ENCODE results near the gene HSFX2. TPM values are rescaled to one million over a fixed set of nuclear protein-coding genes. Genes with fewer than 3 reads are reported as not detected.
"Not testable (repeated sequence)": the region's sequence is repeated elsewhere in the genome, so short reads cannot be mapped to it uniquely, and the experiment has no call there.

The HSFX2 gene
- total and polyA plus RNA-seq, 4 donors = 0.31 to 0.61 (median 0.41) TPM; not detected in 1

DNA sequence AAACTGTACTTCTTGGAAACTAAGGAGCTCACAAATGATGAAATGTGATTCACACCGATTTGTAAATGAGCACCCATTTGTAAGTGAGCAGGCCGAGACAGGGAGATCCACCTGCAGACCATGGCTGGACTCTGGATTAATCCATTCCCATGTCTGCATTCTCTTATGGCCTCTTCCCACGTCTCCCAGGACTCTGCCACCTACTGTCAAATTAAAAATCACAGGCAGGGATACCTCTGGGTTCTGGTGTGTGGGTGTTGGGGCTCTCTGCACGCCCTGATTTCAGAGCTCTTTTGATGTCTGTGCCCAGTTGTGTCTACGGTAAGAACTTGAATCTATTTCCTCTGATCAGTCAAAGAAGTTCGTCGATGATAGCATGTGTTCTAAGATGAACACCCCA, 4.1 kb downstream of the HSFX2 start:
- not testable (repeated sequence) for H3K27me3 ChIP-seq (ENCODE audit: control insufficient read depth in 3 of 3, insufficient read depth in 3 of 3, low read length in 2 of 3); H3K9me3 ChIP-seq (ENCODE audit: control insufficient read depth in 4 of 4, insufficient read depth in 3 of 4, low read length in 3 of 4); H3K27ac ChIP-seq (ENCODE audit: low read depth in 1 of 2, low read length in 1 of 2); DNase-seq; H3K4me1 ChIP-seq (ENCODE audit: control insufficient read depth in 5 of 5, insufficient read depth in 5 of 5, low read length in 5 of 5); H3K4me3 ChIP-seq; H3K36me3 ChIP-seq (ENCODE audit: control insufficient read depth in 4 of 4, insufficient read depth in 4 of 4, low read length in 4 of 4); ATAC-seq (ENCODE audit: insufficient read depth, low FRiP score); H3K9ac ChIP-seq (ENCODE audit: insufficient read depth in 1 of 2, low read length in 2 of 2)
- no CpG with 5 or more reads among the region's 7 CpGs for WGBS, 2 donors

DNA sequence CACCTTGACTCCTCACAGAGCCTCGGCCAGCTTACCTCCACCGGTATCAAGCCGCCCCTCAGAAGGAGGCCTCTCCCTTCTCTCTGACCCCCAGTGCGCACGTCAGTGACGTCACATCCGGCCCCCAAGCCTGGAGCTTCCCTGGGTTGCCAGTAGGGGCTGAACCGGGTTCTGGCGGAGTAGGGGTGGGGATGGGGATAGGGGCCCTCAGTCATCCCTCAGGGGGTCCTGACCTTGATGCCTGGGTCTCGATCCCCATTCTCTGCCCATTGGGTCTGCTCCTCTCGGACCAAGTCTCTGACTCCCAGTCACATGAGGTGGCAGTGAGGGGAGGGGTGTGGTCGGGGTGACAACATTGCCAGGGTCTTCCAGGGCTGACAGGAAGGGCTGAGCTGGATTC, 7.8 kb downstream of the HSFX2 start, which contains the start of gene MAGEA9B:
TSS of gene MAGEA9B (minus strand) at position 101 of the 400 bp plus-strand sequence. CDS start 4,280 bp downstream, outside the sequence.
- H3K9me3 ChIP-seq (ENCODE audit: control insufficient read depth in 4 of 4, insufficient read depth in 3 of 4, low read length in 3 of 4); H3K36me3 ChIP-seq (ENCODE audit: control insufficient read depth in 4 of 4, insufficient read depth in 4 of 4, low read length in 4 of 4); H3K9ac ChIP-seq (ENCODE audit: insufficient read depth in 1 of 2, low read length in 2 of 2); DNase-seq; H3K27me3 ChIP-seq (ENCODE audit: control insufficient read depth in 3 of 3, insufficient read depth in 3 of 3, low read length in 2 of 3); H3K27ac ChIP-seq (ENCODE audit: low read depth in 1 of 2, low read length in 1 of 2); H3K4me3 ChIP-seq; H3K4me1 ChIP-seq (ENCODE audit: control insufficient read depth in 5 of 5, insufficient read depth in 5 of 5, low read length in 5 of 5); ATAC-seq (ENCODE audit: insufficient read depth, low FRiP score): not testable (repeated sequence)
- WGBS, 2 donors = no CpG with 5 or more reads among the region's 12 CpGs

DNA sequence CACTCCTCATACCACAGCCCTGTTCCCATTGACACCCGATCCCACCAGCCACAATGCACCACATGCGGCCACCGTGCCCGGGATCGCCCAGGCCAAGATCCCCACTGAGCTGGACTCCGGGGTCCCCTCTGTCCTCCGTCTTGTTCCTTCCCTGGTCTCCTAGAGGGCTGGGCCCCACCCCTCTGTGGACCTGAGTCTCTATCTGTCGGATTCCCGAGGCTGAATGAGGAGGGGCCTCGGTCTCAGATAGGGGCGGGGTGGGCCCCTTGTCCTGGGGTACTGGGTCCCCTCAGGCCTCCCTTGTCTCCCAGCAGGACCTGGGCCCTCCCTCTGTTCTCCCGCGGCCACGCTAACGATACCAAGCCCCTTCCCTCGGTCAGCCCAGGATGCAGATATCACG, 9.5 kb downstream of the HSFX2 start:
- not testable (repeated sequence) for H3K36me3 ChIP-seq (ENCODE audit: control insufficient read depth in 4 of 4, insufficient read depth in 4 of 4, low read length in 4 of 4)

DNA sequence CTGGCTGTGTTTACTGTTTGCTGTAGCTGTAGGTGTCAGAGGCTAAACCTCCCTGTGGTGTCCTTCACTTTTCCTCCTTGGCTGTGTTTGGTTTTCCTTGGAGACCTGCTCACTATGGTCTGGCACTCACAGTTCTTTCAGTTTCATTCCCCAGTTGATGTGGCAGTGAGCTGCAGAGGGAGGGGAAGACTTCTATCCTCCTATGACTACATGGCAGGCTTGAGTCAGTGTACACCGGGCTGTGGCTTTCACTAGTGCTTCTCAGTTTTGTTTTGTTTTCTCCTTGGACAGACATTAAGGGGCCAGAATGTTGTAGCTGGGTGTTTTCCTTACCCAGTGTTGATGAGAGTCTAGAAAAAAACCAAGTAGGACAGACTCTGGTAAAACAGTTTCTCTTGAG, 21.7 kb downstream of the HSFX2 start:
- not testable (repeated sequence) for H3K9ac ChIP-seq (ENCODE audit: insufficient read depth in 1 of 2, low read length in 2 of 2); H3K36me3 ChIP-seq (ENCODE audit: control insufficient read depth in 4 of 4, insufficient read depth in 4 of 4, low read length in 4 of 4); ATAC-seq (ENCODE audit: insufficient read depth, low FRiP score); H3K27me3 ChIP-seq (ENCODE audit: control insufficient read depth in 3 of 3, insufficient read depth in 3 of 3, low read length in 2 of 3); H3K9me3 ChIP-seq (ENCODE audit: control insufficient read depth in 4 of 4, insufficient read depth in 3 of 4, low read length in 3 of 4); H3K4me3 ChIP-seq; DNase-seq; H3K27ac ChIP-seq (ENCODE audit: low read depth in 1 of 2, low read length in 1 of 2); H3K4me1 ChIP-seq (ENCODE audit: control insufficient read depth in 5 of 5, insufficient read depth in 5 of 5, low read length in 5 of 5)
- no CpG with 5 or more reads among the region's 1 CpG for WGBS, 2 donors

More for the DNA sequence above, 9.5 kb downstream of the HSFX2 start:
- H3K9me3 ChIP-seq (ENCODE audit: control insufficient read depth in 4 of 4, insufficient read depth in 3 of 4, low read length in 3 of 4); H3K27me3 ChIP-seq (ENCODE audit: control insufficient read depth in 3 of 3, insufficient read depth in 3 of 3, low read length in 2 of 3); ATAC-seq (ENCODE audit: insufficient read depth, low FRiP score); H3K9ac ChIP-seq (ENCODE audit: insufficient read depth in 1 of 2, low read length in 2 of 2); H3K4me1 ChIP-seq (ENCODE audit: control insufficient read depth in 5 of 5, insufficient read depth in 5 of 5, low read length in 5 of 5); H3K27ac ChIP-seq (ENCODE audit: low read depth in 1 of 2, low read length in 1 of 2); DNase-seq; H3K4me3 ChIP-seq: not testable (repeated sequence)
- 87 to 88% methylated on average over 3 to 6 of the region's 17 CpGs for WGBS, 2 donors

DNA sequence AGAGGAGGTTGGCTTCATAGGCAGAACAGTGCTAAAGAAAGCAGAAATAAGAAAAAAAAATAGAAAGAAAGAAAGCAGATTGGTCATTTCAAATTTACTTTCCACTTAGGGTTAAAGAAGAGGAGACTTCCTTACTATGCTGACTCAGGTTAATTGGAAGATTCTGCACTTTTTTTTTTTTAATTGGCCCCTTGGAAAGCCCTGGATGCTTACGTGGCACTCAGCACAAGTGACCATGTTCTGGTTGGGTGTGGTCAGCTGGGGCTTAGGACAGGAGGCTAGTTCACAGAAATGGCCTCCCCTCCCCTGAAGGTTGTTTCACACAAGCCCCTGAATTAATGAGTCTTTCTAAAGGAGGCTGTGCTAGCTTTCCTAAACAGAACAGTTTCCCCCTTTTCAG, 22.4 kb downstream of the HSFX2 start:
- 31% methylated on average over 1 of the region's 1 CpG; no CpG with 5 or more reads in 1 of the 2 donors for WGBS, 2 donors
- Histone ChIP-seq H3K27me3 (ENCODE audit: control insufficient read depth in 3 of 3, insufficient read depth in 3 of 3, low read length in 2 of 3) (peaks cover 0 to 3% (median 2%) of the 10 kb centered on the region in 3 donors), H3K36me3 (ENCODE audit: control insufficient read depth in 4 of 4, insufficient read depth in 4 of 4, low read length in 4 of 4) (no peaks in the 10 kb centered on the region), H3K9me3 (ENCODE audit: control insufficient read depth in 4 of 4, insufficient read depth in 3 of 4, low read length in 3 of 4) (no peaks in the 10 kb centered on the region), H3K4me3 (no peak overlapping the region), H3K27ac (ENCODE audit: low read depth in 1 of 2, low read length in 1 of 2) (no peak overlapping the region), H3K4me1 (ENCODE audit: control insufficient read depth in 5 of 5, insufficient read depth in 5 of 5, low read length in 5 of 5) (no peaks in the 10 kb centered on the region), H3K9ac (ENCODE audit: insufficient read depth in 1 of 2, low read length in 2 of 2) (no peak overlapping the region)
- TF ChIP-seq, protein P1, sequence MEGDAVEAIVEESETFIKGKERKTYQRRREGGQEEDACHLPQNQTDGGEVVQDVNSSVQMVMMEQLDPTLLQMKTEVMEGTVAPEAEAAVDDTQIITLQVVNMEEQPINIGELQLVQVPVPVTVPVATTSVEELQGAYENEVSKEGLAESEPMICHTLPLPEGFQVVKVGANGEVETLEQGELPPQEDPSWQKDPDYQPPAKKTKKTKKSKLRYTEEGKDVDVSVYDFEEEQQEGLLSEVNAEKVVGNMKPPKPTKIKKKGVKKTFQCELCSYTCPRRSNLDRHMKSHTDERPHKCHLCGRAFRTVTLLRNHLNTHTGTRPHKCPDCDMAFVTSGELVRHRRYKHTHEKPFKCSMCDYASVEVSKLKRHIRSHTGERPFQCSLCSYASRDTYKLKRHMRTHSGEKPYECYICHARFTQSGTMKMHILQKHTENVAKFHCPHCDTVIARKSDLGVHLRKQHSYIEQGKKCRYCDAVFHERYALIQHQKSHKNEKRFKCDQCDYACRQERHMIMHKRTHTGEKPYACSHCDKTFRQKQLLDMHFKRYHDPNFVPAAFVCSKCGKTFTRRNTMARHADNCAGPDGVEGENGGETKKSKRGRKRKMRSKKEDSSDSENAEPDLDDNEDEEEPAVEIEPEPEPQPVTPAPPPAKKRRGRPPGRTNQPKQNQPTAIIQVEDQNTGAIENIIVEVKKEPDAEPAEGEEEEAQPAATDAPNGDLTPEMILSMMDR (IDR thresholded peaks at IDR 0.05; ENCODE audit: control extremely low read depth, extremely low read depth) = no peak
- DNase-seq = no peak
- ATAC-seq (ENCODE audit: insufficient read depth, low FRiP score) = no peak

Measured in lung (tissue), 12 donors.